Fibroblast of skin of scalp (primary cell): Measurements from ENCODE around the gene KLHL6.
A peak's percentile ranks its signal among the peaks of the same experiment; 100 is the strongest.

Source experiments
- DNase-seq: peaks from one replicate; pipeline ENCODE4 v3.0.0-alpha.2; 2013

Gene KLHL6

DNA sequence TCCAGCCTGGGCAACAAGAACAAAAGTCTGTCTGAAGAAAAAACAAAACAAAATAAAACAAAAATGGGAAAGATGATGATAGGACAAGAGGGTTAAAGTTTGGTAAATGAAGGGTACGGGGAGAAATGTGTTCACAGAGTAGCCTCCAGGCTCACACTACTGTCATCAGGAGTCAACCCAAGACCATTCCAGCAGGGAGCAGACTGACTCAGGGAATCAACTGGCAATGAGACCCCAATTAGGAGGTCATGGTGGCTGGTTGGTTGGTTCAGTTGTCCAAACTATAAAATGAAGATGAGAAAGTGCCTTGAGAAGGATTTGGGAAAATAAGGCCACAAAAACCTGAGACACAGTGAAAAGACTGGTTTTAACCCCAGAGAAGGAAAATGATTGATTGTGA, 51.8 kb downstream of the KLHL6 start:
- no peak for DNase-seq

DNA sequence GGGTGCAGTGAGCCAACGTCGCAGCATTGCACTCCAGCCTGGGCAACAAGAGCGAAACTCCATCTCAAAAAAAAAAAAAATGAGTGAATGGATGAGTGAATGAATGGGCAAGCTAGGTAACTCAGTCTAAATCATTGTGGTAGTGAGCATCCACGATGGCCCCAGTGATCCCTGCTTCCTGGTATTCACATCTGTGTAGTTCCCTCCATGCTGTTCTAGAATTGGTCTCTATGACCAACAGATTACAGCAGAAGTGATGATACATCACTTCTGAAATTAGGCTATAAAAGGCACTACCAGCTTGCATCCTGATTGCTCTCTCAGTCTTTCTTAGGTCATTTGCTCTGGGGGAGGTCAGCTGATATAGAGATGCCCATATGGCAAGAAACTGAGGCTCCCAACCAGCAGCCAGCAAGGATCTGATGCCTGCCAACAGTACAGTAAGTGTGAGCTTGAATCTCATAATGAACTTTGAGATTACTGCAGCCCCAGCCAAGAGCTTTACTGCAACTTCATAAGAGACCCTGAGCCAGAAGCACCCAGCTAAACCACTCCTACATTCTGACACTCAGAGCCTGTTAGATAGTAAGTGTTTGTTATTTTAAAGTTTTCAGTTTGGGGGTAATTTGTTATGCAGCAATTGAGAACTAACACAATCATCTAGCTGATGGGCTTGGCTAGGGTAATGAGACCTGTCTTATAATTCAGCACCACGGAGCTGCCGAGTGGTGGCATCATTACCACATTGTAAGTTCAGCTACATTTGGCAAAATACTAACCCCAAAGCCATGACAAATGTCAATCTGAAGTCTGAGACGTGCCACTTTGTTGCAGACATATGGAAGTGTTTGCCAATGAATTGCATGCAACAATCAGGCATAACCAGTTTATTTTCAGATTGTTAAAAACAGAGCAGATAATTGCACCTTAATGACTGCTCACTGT, 53.0 kb downstream of the KLHL6 start:
- DNase-seq = peak; percentile 17

DNA sequence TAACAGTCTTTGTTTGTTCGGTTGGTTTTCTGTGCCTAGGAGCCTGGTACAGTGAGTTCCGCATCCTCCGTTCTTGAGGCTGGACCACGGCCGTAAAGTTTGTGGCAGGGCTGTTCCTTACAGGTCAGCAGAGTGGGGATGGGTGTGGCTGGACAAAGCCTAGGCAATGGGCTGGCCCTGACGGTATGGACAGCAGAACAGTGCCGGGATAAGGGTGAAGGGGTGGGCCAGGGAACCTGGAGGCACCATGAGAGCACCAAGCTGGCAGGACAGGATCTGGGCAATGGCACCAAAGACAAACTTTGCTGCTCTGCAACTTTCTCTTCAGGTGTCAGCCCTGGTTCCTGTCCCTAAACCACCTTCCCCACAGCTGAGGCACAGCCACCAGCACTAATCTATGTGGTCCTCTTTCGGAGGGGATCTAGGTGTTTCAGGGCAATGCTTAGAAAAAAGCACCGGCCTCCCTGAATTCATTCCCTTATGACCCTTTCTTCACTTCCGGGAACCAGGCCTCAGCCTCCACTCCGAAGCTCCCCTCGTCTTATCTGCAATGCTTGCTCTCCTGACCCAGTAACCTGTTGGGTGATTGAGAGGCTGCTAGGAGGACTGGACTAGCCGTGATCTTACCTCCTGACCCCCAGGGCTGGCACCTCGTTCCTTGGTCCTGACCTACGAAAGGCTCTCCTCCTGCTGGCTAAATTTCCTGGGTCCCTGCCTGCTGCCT, 54.4 kb downstream of the KLHL6 start:
- no peak for DNase-seq

DNA sequence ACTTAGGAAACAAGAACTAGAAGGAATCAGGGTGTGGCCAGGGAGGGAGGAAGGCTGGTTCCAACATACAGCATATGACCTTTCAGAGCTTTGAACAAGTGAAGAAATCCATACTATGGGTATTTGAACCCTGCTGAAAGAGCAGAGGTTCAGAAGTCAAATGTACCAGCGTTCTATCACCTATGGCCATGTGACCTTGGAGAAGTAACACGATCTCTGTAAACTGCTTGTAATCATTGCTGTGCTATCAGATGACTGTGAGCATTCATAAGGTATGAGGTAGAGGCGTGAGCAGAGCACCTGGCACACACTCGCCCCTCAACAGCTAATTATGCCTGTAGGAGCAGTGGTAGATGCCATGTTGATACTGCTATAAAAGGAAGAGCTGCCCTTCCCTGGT, 55.2 kb downstream of the KLHL6 start:
- no peak for DNase-seq

DNA sequence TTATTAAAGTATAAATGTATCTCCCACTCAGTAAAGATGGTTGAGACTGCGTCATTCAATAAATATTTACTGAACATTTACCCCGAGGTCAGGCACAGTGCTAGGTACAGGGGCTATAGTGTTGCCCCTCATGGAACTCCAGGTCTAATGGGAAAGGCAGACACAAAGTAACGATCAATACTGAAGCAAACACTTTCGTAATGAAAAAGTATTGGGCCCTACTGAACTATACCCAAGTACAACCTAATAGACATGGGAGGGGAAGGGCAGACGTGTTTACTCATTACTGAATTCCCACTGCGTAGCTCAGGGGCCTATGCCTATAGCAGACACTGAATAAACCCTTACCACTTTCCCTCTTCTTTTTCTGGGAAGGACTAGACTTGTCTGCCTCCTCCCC, 56.9 kb downstream of the KLHL6 start:
- DNase-seq = no peak

- DNase-seq = no peak
Measured at GRCh38 chr3:183497313-183497712, 58.2 kb downstream of the KLHL6 start.

DNA sequence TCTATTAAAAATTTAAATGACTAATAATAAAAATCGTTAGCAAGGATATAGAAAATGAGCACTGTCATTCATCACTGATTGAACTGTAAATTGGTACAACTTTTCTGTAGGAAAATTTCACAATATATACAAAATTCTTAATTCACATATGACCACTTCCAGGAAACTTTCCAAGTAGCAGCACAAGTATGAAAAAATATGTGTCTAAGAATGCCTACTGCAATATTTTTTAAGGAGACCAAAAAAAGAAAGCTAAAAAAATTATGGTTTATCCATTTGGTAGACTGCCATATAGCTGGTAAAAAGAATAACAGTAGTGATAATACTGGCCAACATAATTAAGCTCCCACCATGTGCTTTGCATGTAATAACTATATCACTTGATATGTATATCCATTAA, 59.2 kb downstream of the KLHL6 start:
- no peak for DNase-seq

DNA sequence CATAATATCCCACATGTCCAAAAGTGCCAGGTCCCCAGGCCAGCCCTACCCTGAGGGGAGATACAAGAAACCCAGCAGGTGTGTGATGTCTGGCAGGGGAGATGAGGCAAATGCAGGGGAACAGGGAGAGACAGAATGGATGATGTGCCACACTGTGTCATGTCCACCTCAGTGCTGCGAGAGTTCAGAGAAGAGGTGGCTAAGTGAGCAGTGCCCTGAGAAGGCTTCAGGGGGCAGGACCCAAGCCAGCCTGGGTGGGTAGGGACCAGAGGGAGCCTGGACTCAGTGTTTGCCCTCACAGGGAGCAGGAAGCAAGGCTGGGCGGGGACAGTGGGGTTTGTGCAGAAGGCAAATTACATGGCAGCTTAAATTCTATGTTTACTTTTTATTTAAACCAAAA, 61.2 kb downstream of the KLHL6 start:
- DNase-seq = no peak

DNA sequence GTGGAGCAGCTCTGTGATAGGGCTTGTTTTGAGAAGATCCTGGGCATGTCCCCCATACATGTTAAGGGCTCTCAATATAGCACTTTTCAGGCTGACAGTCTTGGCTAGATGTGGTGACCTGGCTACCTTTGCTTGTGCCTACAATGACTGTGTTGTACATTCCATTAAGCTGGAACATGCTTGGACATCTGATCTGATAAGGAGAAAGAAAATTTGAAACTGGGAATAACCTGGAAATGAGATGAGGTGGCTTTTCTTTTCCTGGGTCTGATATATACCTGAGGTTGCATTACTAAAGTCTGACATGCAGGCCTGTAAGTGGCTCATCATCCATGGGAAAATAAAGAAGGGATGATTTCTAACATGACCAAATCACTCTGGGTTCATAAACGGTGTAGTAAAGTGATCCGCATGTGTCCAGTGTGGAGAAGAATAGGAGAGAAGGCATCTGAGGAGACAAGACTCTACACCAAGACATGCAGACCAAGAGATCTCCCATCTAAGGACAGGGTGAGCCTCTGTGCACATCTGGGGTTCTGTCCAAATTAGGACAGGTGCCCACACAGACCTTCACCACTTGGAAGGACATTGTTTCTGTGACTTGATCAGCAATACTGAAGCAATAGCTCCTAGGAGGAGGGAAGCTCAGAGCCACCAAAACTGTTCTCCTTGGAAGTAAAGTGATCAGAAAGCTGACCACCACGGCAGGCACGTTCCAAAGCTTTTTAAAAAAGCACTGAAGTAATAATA, 62.0 kb downstream of the KLHL6 start:
- DNase-seq = no peak

DNA sequence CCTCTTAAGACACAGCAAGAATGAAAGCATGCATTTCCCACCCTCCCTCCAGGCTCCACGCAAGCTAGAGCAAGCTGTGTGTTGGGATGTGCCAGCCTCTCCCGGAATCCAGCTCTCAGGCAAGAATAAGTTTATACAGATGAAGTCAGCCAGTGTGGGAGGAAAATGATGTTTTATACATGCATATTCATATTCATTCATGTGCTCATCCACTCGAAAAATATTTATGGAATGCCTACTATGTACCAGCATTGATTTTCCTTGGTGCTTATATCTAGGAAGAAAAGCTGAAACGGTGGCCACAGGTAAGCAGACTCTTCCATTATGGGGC, 62.7 kb downstream of the KLHL6 start:
- DNase-seq = no peak

DNA sequence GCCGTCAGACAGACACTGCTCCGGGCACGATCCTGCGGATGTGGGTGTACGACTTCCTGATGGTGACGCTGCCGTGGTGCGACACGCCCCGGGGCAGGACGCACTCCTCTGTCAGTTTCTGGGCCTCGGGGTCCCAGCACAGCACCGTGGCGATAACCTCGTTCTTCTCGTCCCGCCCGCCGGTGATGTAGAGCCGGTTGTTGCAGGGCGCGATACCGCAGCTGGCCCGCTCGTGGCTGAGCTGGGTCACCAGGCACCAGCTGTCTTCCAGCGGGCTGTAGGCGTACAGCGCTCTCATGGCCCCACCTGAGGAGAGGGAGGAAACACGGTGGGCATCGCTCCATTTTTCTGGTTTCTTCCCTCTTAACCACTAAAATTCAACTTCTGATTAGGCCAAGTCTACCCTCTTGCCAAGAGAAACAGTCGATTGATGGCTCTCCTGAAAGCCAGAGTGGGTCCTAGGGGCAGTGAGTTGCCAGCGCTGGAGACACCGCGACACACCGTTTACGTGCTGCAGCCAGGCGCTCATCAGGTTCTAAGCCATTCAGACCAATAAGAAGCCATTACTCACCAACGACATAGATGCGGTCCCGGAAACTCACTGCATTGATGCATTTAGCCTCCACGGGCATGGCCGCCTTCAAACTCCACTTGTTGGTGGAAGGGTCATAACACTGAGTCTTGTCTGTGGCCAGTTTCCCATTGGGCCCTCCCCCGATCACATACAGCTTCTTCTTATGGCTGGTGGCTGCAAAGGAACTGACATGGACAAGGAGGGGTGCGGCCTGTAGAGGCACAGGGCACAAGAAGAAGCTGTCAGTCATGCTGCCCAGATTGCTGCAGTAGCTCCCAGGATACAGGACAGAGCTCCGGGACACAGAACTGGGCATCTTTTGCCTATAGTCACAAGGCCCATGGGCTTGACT, 63.3 kb downstream of the KLHL6 start:
- DNase-seq = no peak

DNA sequence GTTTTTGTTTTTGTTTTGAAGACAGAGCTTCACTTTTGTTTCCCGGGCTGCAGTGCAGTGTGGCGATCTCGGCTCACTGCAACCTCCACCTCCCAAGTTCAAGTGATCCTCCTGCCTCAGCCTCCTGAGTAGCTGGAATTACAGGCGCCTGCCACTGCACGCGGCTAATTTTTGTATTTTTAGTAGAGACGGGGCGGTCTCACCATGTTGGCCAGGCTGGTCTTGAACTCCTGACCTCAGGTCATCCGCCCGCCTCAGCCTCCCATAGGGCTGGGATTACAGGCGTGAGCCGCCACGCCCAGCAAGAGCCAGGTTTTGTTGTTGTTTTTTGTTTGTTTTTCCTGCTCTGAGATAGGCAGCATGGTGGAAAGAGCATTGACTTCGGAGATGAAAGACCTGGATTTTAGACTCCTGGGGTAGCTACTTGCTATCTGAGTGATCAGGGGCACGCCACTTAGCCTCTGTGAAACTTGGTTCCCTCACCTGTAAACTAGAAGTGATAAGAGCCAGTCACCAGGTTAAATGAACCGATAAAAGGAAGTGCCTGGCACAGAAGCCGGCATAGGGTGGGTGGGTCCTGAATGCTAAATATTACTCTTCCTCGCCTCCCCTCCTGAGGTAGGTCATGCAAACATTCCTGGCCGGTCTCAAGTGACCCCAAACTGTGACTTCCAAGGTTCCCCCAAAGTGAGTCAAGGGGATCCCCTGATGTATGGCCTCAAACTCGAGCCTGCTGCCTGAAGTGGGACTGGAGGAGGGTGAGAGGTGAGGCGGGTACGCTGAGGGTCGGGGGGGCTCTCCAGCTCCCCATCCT, 64.2 kb downstream of the KLHL6 start:
- DNase-seq = no peak

- DNase-seq = no peak
Measured at GRCh38 chr3:183490653-183491052, 64.9 kb downstream of the KLHL6 start.

- DNase-seq = no peak
Measured at GRCh38 chr3:183490211-183490601, 65.3 kb downstream of the KLHL6 start.

DNA sequence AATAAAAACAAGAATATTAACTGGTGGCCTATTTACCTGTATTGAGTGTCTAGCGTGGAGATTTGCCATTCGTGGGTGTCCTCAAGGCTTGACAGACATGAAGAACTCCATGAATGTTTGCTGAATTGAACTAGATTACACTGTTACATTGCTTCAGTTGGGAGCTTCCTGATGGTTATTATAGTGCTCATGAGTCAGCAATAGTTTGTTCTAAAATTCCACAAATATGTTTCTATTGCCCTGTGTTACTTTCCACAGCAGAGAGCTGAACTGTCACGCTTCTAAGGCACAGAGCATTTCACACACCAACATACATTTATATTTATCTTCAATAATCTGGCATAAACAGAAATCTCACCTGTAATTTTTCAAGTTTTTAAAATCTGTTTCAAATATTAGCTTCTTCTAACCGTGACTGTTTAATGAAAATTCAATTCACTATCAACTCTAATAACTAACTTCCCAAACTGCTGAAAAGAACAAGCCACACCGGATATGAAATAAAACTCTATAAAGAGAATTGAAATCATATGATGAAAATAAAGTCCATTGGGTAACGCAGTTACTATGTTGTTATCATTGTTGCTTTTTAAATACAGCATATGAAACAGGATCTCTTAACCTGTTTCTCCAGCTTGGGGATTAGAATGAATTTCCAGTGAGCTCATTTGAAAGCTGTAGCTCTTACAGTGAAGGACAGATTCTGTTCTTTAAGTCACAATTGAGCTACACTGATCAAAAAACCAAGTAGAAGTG, 65.9 kb downstream of the KLHL6 start:
- peak; percentile 41 for DNase-seq

DNA sequence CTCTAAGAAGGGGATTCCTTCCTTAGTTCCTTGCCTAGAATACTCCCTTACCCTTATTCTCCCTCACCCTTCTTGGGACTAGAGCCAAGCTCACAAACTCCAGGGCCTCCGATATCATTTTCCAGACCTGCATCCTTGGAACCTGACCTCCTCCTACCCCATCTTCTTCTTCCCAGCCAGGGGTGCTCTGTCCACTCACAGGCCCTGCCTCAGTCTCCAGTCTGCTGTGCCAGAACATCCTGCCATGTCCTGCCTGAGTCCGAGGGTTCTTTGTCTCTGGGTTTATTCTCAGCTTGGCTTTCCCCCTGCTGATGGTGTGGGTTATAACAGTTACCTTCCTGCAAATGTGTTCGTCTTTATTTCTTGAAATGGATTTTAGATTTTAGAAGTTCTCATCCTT, 67.2 kb downstream of the KLHL6 start:
- DNase-seq = no peak

DNA sequence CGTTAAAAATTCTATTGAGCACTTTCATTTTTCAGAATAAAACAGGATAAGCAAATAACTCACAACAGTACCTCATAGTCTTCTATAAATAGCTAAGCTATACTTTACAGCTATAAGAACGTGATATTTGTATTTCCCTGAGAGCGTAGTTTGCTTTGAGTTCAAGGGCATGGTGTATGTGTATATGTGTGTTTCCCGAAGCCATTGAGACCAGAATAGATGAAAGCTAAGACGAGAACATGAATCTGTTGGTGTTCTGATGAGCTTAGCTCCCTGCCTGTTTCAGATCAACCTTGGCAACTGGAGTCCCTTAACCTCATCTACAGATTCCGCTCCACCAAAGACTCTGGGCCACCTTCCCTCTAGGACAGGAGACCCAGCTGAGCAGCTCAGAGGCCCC, 67.6 kb downstream of the KLHL6 start:
- DNase-seq = no peak

DNA sequence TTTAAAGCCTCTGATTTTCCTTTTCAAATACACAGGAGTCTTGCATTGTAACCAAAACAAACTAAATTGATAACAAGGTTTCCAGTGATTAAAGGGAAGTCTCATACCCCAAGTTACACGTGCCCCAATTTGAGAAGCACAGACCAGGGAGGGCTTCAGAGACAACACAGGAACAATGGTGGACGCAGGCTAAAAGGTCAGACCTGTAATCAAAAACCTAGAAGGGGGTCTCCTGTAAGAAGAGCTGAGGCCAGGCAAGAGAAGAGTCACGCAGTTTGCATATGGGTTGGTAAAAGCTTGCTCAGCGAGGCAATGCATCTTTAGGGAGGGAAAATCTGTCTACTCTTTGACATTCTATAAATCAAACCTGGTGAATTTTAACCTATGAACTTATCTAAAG, 68.5 kb downstream of the KLHL6 start:
- DNase-seq = no peak

- DNase-seq = no peak
Measured at GRCh38 chr3:183486472-183486871, 69.0 kb downstream of the KLHL6 start.

- DNase-seq = no peak
Measured at GRCh38 chr3:183485585-183485984, 69.9 kb downstream of the KLHL6 start.

DNA sequence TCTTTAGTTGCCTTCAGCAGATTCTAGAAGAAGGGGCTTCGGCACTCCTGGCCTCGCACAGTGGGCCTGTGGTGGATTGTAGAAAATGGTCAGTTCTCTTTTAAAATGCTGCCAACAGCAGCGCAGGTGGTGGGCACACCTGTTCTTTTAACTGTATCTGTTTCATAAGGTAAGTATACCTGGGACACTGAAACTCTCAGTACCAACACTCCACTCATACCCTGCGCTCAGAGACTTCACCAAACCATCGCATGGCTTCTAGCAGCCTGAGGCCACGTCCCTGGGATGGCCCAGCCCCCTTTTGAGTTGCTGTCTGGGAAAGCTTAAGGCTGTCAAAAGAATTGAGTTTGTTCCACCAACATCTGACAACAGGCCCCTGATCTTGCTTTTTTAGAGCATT, 70.4 kb downstream of the KLHL6 start:
- no peak for DNase-seq
